CD4-positive, alpha-beta T cell treated with Interleukin-6 for 4 hours (primary cell): ENCODE data around the gene CHDH.

Experiments
- DNase-seq: peaks from one replicate; pipeline ENCODE4 v3.0.0-alpha.2; 2020; ENCODE audit warnings: mixed read lengths

Gene CHDH

GRCh38 chr3:53780806-53781205 lies 65.4 kb downstream of the CHDH start:
- DNase-seq: no peak

- no peak for DNase-seq
These were observed 66.0 kb downstream of the CHDH start for GRCh38 chr3:53780171-53780570.

- no peak for DNase-seq
These were observed 68.1 kb downstream of the CHDH start for GRCh38 chr3:53778153-53778552.

GRCh38 chr3:53777468-53777867 lies 68.8 kb downstream of the CHDH start:
- no peak for DNase-seq

- DNase-seq: no peak
These were observed 69.6 kb downstream of the CHDH start for GRCh38 chr3:53776494-53777101.

- DNase-seq: no peak
These were observed 70.4 kb downstream of the CHDH start for GRCh38 chr3:53775834-53776251.

- DNase-seq: no peak
These were observed 71.2 kb downstream of the CHDH start for GRCh38 chr3:53775018-53775417.

- DNase-seq: no peak
These were observed 71.8 kb downstream of the CHDH start for GRCh38 chr3:53774414-53774813.

- DNase-seq: no peak
These were observed 72.4 kb downstream of the CHDH start for GRCh38 chr3:53773611-53774368.

GRCh38 chr3:53773021-53773436 lies 73.2 kb downstream of the CHDH start:
- DNase-seq: no peak

GRCh38 chr3:53772562-53772961 lies 73.7 kb downstream of the CHDH start:
- DNase-seq: no peak

GRCh38 chr3:53768478-53769459 lies 77.5 kb downstream of the CHDH start:
- no peak for DNase-seq

- DNase-seq: no peak
These were observed 79.5 kb downstream of the CHDH start for GRCh38 chr3:53766706-53767105.

GRCh38 chr3:53765753-53766152 lies 80.5 kb downstream of the CHDH start:
- DNase-seq: no peak

GRCh38 chr3:53764026-53764775 lies 82.0 kb downstream of the CHDH start:
- DNase-seq: no peak

- no peak for DNase-seq
These were observed 82.9 kb downstream of the CHDH start for GRCh38 chr3:53763353-53763752.
